Astrocyte (in vitro differentiated cells and primary cell): ENCODE data around the gene TIMM29. TPM values are rescaled to one million over a fixed set of nuclear protein-coding genes. Genes with fewer than 3 reads are reported as not detected.

ENCODE experiments used
- DNase-seq: peaks from one replicate; pipeline ENCODE4 v3.0.0-alpha.2; 2010; ENCODE audit warnings: low read depth
- FAIRE-seq: peaks from 2 replicates; lab custom pipeline; 2011; peaks lifted over from hg19 to GRCh38; lab: Jason Lieb, UNC
- H2AFZ ChIP-seq: 2 replicates; pipeline ENCODE4 v1.6.0; 2012; ENCODE audit warnings: low read depth, low read length, inconsistent platforms
- H3K27ac ChIP-seq: 2 replicates; pipeline ENCODE4 v1.5.1; 2011; ENCODE audit warnings: low read depth, low read length, inconsistent platforms
- H3K27me3 ChIP-seq: 2 replicates; pipeline ENCODE4 v1.6.0; 2011; ENCODE audit warnings: low read length, inconsistent platforms; ENCODE audit not compliant: insufficient read depth
- H3K36me3 ChIP-seq: 2 replicates; pipeline ENCODE4 v1.5.1; 2011; ENCODE audit warnings: low read length, inconsistent platforms; ENCODE audit not compliant: insufficient read depth
- H3K4me1 ChIP-seq: 2 replicates; pipeline ENCODE4 v1.5.1; 2011; ENCODE audit warnings: low read length, inconsistent platforms; ENCODE audit not compliant: insufficient read depth
- H3K4me2 ChIP-seq: 2 replicates; pipeline ENCODE4 v1.6.0; 2012; ENCODE audit warnings: low read length, inconsistent platforms
- H3K4me3 ChIP-seq: 2 replicates; pipeline ENCODE4 v1.5.1; 2011; ENCODE audit warnings: low read depth, mild to moderate bottlenecking, low read length, inconsistent platforms; ENCODE audit not compliant: insufficient read depth
- H3K79me2 ChIP-seq: 2 replicates; pipeline ENCODE4 v1.6.0; 2012; ENCODE audit warnings: mild to moderate bottlenecking, low read length, inconsistent platforms; ENCODE audit not compliant: insufficient read depth
- H3K9ac ChIP-seq: 2 replicates; pipeline ENCODE4 v1.6.0; 2012; ENCODE audit warnings: mild to moderate bottlenecking, low read length, inconsistent platforms
- H3K9me3 ChIP-seq: 2 replicates; pipeline ENCODE4 v1.5.1; 2012; ENCODE audit warnings: low read depth, mild to moderate bottlenecking, low read length, inconsistent platforms; ENCODE audit not compliant: insufficient read depth
- H4K20me1 ChIP-seq: 2 replicates; pipeline ENCODE4 v1.6.0; 2012; ENCODE audit warnings: low read length, inconsistent platforms; ENCODE audit not compliant: insufficient read depth
- H3K27ac Mint-ChIP-seq: one replicate; pipeline ENCODE4 v1.8.0; 2021; ENCODE audit warnings: mild to moderate bottlenecking, mixed read lengths; ENCODE audit not compliant: unreplicated experiment
- H3K27me3 Mint-ChIP-seq: one replicate; pipeline ENCODE4 v1.8.0; 2021; ENCODE audit warnings: low read depth, mixed read lengths; ENCODE audit not compliant: unreplicated experiment
- H3K36me3 Mint-ChIP-seq: one replicate; pipeline ENCODE4 v1.8.0; 2021; ENCODE audit warnings: low read depth, mixed read lengths; ENCODE audit not compliant: unreplicated experiment
- H3K4me1 Mint-ChIP-seq: one replicate; pipeline ENCODE4 v1.8.0; 2021; ENCODE audit warnings: low read depth, mixed read lengths; ENCODE audit not compliant: unreplicated experiment
- H3K4me3 Mint-ChIP-seq: one replicate; pipeline ENCODE4 v1.8.0; 2021; ENCODE audit warnings: mild to moderate bottlenecking, moderate library complexity, mixed read lengths; ENCODE audit not compliant: unreplicated experiment
- H3K9me3 Mint-ChIP-seq: one replicate; pipeline ENCODE4 v1.8.0; 2021; ENCODE audit warnings: mild to moderate bottlenecking, mixed read lengths; ENCODE audit not compliant: unreplicated experiment
- EZH2 ChIP-seq: IDR thresholded peaks from 2 replicates; pipeline ENCODE4 v1.6.1; 2012; ENCODE audit warnings: mild to moderate bottlenecking, low read length, inconsistent platforms; ENCODE audit not compliant: insufficient read depth
- total RNA-seq: library from RNA; stranded (reverse); gene quantifications from 2 replicates; pipeline ENCODE4 v1.2.1, GENCODE V29; 2021
- TF ChIP-seq, protein P1 (sequence below): IDR thresholded peaks from 2 replicates; pipeline ENCODE4 v1.5.1; 2011; ENCODE audit warnings: low read depth, mild to moderate bottlenecking, inconsistent platforms, low read length, moderate library complexity; ENCODE audit not compliant: insufficient read depth

The TIMM29 gene
- total RNA-seq, 1 donor from 2014 or later = 28.9 TPM

DNA sequence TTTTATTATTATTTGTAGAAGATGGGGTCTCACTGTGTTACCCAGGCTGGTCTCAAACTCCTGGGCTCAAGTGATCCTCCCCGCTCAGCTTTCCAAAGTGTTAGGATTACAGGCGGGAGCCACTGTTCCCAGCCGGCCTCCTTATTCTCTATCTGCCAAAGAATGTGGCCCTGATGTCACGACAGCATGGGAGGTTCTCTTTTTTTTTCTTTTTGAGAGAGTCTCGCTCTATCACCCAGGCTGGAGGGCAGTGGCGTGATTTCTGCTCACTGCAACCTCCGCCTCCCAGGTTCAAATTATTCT, 33.7 kb upstream of the TIMM29 start:
- no peak overlapping the region for H3K4me3 ChIP-seq
- H3K36me3 Mint-ChIP-seq = peaks cover 3% of the 10 kb centered on the region
- peaks cover 11% of the 10 kb centered on the region for H3K4me1 Mint-ChIP-seq
- H2AFZ ChIP-seq = no peak overlapping the region
- no peaks in the 10 kb centered on the region for H3K9me3 ChIP-seq
- no peaks in the 10 kb centered on the region for H3K27me3 ChIP-seq
- no peaks in the 10 kb centered on the region for H3K9me3 Mint-ChIP-seq
- TF ChIP-seq, protein P1, sequence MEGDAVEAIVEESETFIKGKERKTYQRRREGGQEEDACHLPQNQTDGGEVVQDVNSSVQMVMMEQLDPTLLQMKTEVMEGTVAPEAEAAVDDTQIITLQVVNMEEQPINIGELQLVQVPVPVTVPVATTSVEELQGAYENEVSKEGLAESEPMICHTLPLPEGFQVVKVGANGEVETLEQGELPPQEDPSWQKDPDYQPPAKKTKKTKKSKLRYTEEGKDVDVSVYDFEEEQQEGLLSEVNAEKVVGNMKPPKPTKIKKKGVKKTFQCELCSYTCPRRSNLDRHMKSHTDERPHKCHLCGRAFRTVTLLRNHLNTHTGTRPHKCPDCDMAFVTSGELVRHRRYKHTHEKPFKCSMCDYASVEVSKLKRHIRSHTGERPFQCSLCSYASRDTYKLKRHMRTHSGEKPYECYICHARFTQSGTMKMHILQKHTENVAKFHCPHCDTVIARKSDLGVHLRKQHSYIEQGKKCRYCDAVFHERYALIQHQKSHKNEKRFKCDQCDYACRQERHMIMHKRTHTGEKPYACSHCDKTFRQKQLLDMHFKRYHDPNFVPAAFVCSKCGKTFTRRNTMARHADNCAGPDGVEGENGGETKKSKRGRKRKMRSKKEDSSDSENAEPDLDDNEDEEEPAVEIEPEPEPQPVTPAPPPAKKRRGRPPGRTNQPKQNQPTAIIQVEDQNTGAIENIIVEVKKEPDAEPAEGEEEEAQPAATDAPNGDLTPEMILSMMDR = no peak
- TF ChIP-seq EZH2 = no peak
- H3K79me2 ChIP-seq = peaks cover 77% of the 10 kb centered on the region
- H3K4me1 ChIP-seq = peaks cover 13% of the 10 kb centered on the region
- H3K27ac Mint-ChIP-seq = no peak overlapping the region
- H3K27ac ChIP-seq = no peak overlapping the region
- H3K36me3 ChIP-seq = no peaks in the 10 kb centered on the region
- no peaks in the 10 kb centered on the region for H3K27me3 Mint-ChIP-seq
- no peak overlapping the region for H3K4me3 Mint-ChIP-seq
- peaks cover 86% of the 10 kb centered on the region for H4K20me1 ChIP-seq
- no peak for DNase-seq
- H3K9ac ChIP-seq = no peak overlapping the region
- no peak overlapping the region for H3K4me2 ChIP-seq
- no peak for FAIRE-seq

DNA sequence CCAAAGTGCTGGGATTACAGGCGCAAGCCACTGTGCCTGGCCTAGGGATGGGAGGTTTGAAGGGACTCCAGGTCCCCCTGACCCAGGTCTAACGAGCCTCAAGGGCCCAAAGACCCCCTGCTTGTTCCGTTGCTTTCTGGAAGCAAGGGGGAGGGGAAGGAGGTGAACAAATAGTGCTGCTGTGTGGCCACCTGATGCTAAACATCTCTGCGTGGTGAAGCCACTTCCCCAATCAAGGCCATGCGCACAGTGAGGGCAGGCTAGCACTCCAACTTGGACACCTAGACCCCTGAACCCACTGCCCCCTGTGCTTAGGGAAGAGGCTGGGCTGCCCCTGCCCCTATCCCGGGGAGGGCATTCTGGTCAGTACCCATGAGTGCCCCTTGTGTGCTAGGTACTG, 33.2 kb upstream of the TIMM29 start:
- FAIRE-seq = no peak
- Mint-ChIP-seq H3K9me3 (no peaks in the 10 kb centered on the region), H3K4me1 (peaks cover 11% of the 10 kb centered on the region), H3K27ac (no peak overlapping the region), H3K36me3 (peaks cover 3% of the 10 kb centered on the region), H3K4me3 (no peak overlapping the region), H3K27me3 (no peaks in the 10 kb centered on the region)
- Histone ChIP-seq H3K27ac (no peak overlapping the region), H4K20me1 (peaks cover 90% of the 10 kb centered on the region), H3K27me3 (no peaks in the 10 kb centered on the region), H2AFZ (no peak overlapping the region), H3K4me2 (no peak overlapping the region), H3K9me3 (no peaks in the 10 kb centered on the region), H3K36me3 (no peaks in the 10 kb centered on the region), H3K9ac (no peak overlapping the region), H3K4me3 (no peak overlapping the region), H3K79me2 (peaks cover 82% of the 10 kb centered on the region), H3K4me1 (peaks cover 13% of the 10 kb centered on the region)
- TF ChIP-seq, protein P1 = no peak
- TF ChIP-seq EZH2 = no peak
- DNase-seq = no peak

DNA sequence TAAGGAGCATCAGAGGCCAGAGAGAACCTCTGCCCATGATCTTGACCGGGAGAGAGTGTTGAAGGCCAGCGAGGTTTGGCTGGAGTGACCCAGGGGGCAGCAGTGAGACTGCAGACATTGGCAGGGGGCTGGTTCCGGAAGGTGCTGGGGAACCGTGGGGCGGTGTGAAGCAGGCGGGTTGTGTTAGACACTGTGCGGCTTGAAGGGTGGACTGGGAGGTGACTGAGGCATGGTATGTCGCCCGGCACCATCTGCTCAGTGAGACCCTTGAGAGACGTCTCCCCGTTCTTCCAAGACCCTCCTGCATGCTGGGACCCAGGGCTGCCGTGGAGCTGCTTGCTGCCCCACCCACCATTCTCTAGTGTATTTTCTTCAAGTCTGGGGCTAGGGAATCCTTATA, 32.7 kb upstream of the TIMM29 start:
- H2AFZ ChIP-seq = no peak overlapping the region

More for the DNA sequence above, 32.7 kb upstream of the TIMM29 start:
- TF ChIP-seq EZH2 = no peak
- TF ChIP-seq, protein P1 = no peak
- Histone ChIP-seq H3K4me3 (no peak overlapping the region), H3K36me3 (no peaks in the 10 kb centered on the region), H3K27ac (no peak overlapping the region), H3K27me3 (no peaks in the 10 kb centered on the region), H3K9me3 (no peaks in the 10 kb centered on the region), H3K79me2 (peaks cover 81% of the 10 kb centered on the region), H4K20me1 (peaks cover 89% of the 10 kb centered on the region), H3K9ac (no peak overlapping the region), H3K4me1 (peaks cover 13% of the 10 kb centered on the region), H3K4me2 (no peak overlapping the region)
- FAIRE-seq (no peak), DNase-seq (no peak)
- no peaks in the 10 kb centered on the region for H3K9me3 Mint-ChIP-seq
- no peak overlapping the region for H3K27ac Mint-ChIP-seq
- no peak overlapping the region for H3K4me3 Mint-ChIP-seq
- H3K36me3 Mint-ChIP-seq = peaks cover 3% of the 10 kb centered on the region
- H3K4me1 Mint-ChIP-seq = peaks cover 11% of the 10 kb centered on the region
- no peaks in the 10 kb centered on the region for H3K27me3 Mint-ChIP-seq
